ENCODE data around the gene BANP. TPM values are rescaled to one million over a fixed set of nuclear protein-coding genes. Genes with fewer than 3 reads are reported as not detected.
"Not testable (repeated sequence)": the region's sequence is repeated elsewhere in the genome, so short reads cannot be mapped to it uniquely, and the experiment has no call there.

Gene BANP
- total RNA-seq, 2 experiments from 2014 or later = 26.8 to 31.0 TPM

GRCh38 chr16:88069397-88070168, 118.3 kb downstream of the BANP start:
- CTCF ChIA-PET = no interaction called here
- POLR2A ChIA-PET = no interaction called here

DNA sequence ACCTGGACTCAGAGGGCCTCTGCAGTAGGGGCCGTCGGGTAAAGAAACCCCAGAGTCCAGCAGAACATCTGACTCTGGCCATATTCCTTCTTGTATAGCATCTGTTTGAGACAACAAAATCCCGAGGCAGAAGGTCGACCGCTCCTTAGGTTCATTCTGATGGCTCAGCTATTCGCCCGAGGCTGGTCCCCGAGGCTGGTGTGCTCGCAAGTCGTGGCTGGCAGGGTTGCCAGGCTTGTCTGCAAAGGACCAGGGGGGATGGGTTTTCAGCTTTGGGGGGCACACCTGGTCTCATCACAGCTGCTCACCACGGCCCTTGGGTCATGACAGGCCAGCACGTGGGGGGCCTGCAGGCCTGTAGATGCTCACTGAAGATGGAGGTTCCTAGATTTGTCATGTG, 119.1 kb downstream of the BANP start:
- POLR2A ChIA-PET = no interaction called here

DNA sequence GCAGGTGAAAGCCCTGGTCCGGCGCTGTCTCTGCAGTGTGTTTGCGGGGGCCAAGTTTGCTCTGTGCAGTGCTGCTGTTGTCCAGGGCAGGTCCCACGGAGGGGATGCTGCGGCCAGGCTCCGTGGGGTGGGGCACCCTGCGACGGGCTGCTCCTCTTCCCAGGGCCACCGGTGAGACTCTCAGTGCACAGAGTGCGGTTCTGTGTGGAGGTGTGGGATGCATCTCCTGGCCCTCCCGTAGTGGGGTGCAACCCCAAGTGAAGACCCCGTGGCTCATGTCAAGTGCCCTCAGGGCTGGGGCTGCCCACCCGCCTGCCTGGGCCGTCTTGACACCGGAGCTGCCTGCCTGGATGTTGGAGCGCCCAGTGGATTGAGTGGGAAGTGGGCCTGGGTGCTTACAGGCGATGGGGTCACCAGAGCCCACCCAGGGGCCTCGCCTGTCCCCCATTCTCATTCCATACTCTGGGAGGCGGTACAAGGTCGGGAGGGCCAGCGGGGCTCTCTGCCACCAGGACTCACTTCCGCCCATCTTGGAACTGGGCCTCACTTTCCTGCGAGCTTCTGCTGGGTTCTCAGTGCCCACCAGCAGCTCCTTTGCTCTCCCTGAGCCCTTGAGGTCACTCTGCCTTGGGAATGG, 119.9 kb downstream of the BANP start:
- POLR2A ChIA-PET = no interaction called here
- CTCF ChIA-PET = no interaction called here

More for the DNA sequence above, 119.1 kb downstream of the BANP start:
- CTCF ChIA-PET = no interaction called here

DNA sequence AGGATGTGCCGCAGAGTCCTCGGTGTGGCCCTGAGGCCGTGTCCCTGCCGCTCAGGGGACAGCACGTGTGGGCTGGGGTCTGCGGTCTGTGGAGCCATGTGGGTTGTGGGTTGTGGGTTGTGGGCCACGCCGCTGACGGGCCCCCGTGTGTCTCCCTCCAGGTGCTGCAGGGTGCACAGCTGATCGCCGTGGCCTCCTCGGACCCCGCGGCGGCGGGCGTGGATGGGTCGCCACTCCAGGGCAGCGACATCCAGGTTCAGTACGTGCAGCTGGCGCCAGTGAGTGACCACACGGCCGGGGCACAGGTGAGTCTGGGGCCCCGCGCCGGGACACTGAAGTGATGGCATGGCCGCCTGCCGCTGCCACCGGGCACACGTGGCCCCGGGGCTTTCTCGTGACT, 120.7 kb downstream of the BANP start:
- ChIA-PET POLR2A (no interaction called here), CTCF (no interaction called here)

DNA sequence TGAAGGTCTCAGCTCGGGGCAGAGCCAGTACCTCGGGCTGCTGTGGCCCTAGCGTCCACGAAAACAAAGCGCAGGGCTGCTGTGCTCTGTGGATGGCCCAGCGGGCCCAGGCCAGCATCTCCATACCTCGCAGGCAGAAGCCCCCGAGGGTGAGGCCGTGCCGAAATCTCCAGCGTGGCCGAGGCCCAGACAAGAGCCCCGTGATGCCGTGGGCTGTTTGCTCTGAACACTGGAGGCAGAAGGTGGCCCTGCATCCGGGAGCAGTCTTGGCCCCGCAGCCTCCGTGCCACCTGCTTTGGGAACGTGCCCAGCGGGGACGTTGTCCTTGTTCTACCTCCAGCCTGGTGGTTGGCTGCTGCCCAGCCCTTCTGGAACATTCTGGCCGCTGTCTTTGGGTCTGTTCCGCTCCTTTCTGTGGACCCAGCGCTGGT, 121.4 kb downstream of the BANP start:
- CTCF ChIA-PET = no interaction called here
- POLR2A ChIA-PET = no interaction called here

- ChIA-PET POLR2A (no interaction called here), CTCF (no interaction called here)
Observed at GRCh38 chr16:88073201-88073721, 122.0 kb downstream of the BANP start.

- CTCF ChIA-PET = no interaction called here
- POLR2A ChIA-PET = no interaction called here
Observed at GRCh38 chr16:88074041-88074440, 122.8 kb downstream of the BANP start.

- CTCF ChIA-PET = no interaction called here
- POLR2A ChIA-PET = no interaction called here
Observed at GRCh38 chr16:88076211-88076931, 125.1 kb downstream of the BANP start.

- CTCF ChIA-PET, POLR2A ChIA-PET: not testable (repeated sequence)
Observed at GRCh38 chr16:88076932-88077320, 125.7 kb downstream of the BANP start.

DNA sequence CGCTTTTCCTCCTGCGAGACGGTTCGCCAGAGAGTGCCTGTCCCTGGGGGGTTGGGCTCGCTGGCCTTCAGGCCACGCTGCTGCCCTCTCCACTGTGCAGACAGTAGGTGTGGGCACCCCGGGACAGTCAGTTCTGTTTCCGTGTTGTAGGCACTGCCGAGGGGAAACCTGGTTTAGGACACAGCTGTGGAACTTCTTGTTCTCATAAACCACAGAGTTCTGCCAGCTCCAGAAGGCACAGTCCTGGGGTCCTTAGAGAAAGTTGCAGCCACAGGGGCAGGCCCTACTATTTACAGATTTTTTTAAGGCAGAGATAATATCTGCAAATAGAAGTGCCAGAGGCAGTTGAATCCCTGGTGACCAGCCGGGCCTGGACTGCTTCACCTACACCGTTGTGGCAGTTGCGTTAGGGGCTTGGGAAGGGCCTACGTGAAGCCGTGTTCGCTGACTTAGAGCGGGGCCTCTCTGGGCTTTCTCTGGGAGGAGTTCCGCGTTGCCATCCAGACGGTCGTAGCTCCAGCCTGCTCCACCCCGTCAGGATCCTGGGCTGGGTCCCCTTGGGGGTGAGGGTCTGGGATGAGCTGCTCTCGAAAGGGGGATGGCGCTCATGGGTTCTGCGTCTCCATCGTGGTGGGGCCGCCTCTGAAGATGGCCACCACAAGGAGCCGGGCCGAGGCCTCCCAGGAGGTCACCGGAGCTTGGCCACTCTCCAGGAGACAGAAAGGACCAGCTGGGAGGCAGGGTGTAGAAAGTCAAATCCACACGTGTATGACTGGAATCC, 126.3 kb downstream of the BANP start:
- CTCF ChIA-PET = no interaction called here
- POLR2A ChIA-PET = no interaction called here

DNA sequence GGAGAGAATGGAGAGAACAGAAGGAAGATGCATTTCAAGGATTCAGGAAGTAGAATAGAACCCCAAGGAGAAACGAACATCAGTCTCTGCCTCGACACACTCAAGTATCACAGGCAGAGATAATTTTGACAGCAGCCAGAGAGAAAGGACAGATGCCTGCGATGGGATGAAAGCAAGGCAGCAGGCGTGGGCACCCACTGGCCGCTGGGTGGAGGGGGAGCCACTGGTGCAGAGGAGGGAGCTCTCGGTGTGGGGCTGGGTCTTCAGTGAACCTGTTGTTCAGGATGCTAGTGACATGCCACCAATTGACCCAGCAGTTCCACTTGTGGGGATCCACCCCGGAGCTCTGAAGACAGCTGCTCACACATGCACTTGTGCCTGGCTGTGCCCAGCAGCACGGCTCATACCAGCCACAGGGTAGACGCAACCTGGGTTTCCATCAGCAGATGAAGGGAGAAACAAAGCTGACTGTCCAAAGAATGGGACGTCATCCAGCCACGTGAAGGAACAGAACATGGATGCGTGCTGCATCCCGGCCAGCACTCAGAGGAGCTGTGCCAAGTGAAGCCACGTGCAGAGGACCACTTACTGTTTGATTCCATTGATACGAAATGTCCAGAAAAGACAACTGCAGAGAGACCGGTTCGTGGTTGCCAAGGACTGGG, 127.0 kb downstream of the BANP start:
- ChIA-PET POLR2A (no interaction called here), CTCF (no interaction called here)

DNA sequence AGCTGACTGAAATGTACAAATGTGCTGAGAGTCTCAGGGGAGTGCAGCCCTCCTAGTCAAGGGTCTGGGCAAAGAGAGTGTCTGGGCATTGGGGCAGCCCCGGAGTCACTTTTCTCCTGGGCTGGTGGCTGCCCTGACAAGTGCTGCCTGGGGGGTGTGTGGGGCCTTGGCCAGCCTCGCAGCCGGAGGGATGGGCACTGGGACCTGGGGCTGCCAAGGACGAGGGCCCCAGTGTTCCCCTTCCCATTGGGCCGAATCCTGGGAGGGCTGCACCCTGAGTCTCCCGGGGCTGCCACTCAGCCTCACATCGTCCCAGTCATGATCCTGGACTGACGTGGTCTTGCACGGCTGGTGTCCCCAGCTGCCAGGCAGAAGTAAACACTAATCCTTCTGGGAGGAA, 132.3 kb downstream of the BANP start:
- POLR2A ChIA-PET = no interaction called here

DNA sequence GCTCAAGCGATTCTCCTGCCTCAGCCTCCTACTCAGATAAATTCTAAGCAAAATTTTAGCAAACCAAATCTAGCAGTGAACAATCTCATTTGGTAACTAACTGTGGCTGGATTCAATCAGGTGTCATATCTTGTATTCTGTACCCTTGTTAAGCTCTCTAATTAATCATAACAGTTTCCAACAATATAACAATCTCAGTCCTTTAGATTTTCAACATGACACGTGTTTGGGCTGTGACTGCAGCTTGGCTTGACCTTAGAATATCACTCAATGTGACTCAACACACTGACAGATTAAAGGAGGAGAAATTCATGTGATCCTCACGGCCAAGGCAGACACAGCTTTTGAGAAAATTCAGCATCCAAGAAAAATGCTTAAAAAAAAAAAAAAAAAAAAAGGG, 133.6 kb downstream of the BANP start:
- CTCF ChIA-PET = no interaction called here
- POLR2A ChIA-PET = no interaction called here

More for the DNA sequence above, 132.3 kb downstream of the BANP start:
- CTCF ChIA-PET = no interaction called here

DNA sequence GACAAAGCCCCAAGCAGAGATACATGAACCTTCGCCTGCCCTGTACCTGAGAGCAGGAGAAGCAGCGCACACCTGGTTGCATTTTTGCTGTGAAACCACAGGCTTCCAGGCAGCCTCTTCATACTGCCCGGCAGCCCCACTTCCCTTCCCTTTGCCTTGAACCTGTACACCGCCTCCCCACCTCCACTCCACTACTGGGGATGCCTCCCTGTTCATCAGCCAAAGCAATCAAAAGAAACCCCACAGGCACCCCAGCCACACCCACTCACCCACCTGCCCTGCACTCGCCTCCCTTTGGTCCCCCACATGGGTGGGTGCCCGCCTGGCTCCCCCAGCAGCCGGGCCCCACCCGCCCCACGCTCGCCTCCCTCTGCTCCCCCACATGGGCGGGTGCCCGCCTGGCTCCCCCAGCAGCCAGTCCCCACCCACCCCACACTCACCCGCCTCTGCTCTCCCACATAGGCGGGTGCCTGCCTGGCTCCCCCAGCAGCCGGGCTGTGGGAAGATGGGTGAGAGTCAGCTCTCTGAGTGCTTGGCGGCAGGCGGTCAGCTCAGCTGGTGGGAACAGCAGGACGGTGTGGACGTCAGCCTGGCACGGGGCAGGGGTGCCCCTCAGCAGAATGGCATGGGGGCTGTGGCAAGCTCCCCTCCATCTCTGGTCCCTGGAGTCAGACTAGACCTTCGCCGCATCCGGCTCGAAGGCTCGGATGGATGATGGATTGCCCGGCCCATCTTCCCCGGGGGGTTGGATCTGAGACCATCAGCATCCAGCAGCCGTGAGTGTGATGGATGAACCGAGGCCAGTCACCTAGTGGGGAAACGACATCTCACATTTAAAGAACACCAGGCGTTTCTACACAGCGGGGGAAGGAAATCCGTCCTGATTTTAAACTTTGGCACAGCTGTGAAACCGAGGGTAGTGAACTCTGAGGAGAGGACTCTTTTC, 135.6 kb downstream of the BANP start:
- CTCF ChIA-PET = no interaction called here
- POLR2A ChIA-PET = no interaction called here

DNA sequence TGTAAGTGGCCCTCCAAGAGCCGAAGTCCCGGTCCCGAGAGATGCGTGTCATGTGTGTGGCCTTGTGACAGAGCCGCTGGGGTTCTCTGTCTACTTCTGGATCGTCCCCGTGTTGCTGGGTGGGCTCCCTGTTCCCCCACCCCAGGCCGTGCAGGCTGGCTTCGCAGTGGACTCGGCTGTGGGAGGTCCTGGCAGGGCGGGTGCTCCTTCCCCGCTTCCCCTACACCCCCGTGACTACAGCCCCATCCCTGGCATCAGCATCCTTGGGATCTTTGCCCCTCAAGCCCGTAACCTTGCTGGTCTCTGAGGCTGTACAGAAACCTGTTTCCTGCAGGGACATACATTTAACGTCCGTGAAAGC, 136.3 kb downstream of the BANP start:
- POLR2A ChIA-PET = no interaction called here
- CTCF ChIA-PET = no interaction called here

DNA sequence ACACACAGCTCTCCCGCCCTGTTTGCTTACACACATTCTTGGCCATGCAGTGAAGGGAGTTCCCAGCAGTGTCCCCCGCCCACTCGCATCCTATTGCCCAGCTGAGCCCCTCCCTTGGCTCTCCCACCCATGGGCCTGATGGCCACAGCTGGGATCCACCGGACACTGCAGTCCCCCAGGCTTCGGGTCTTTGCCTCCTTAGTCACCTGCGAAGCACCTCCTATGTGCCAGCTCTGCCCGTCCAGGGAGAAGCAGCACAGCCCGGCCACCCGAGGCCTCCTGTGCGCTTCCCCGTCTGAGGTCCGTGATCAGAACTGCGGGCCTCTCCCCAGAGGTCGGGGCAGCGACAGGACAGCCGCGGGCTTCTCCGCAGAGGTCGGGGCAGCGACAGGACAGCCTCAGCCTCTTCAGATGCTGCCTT, 136.9 kb downstream of the BANP start:
- POLR2A ChIA-PET = no interaction called here
- CTCF ChIA-PET = no interaction called here

DNA sequence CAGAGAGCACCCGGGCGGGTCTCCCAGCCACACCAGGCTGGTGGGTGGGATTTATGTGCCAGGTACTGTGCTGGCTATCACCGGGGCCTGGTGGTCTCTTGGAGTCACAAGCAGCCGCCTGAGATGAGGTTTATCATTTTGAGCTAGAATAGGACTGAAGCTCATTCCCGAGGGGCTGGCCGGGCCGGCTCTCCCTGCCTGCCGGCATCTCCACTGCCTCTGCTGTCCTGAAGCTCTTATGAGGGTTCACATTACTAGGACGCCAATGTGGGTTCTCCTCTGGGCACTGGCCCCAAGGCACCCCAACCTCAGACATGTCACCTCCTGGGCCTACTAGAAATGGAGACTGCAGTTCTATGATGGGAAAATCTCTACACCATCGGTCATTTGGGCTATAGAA, 137.4 kb downstream of the BANP start:
- POLR2A ChIA-PET, CTCF ChIA-PET: not testable (repeated sequence)

DNA sequence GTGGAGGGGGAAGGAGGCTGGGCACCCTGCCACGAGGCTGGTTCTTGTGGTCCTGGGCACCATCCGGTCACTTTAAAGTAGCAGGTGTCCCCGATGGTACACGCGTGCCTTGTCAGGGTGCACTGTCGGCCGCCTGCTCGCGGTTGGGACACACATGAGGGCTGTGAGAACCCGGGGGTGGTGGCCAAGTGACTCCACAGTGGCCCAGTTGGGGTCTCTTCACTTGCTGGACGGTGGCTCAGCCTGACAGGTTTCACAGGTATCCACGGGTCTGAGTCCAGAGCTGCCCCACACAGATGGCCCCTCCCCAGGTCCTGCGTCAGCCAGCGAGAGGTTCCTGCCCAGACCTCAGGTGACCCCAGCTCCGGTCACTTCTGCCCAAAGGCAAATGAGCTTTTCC, 137.8 kb downstream of the BANP start:
- CTCF ChIA-PET, POLR2A ChIA-PET: not testable (repeated sequence)

All from activated CD8-positive, alpha-beta memory T cell treated with anti-CD3 and anti-CD28 coated beads for 36 hours (primary cell).